ENCODE measurements around the gene SLC22A4. TPM values are rescaled to one million over a fixed set of nuclear protein-coding genes. Genes with fewer than 3 reads are reported as not detected.

SLC22A4 gene
- total RNA-seq, 2 experiments from 2014 or later: 0.16 to 0.22 TPM

DNA sequence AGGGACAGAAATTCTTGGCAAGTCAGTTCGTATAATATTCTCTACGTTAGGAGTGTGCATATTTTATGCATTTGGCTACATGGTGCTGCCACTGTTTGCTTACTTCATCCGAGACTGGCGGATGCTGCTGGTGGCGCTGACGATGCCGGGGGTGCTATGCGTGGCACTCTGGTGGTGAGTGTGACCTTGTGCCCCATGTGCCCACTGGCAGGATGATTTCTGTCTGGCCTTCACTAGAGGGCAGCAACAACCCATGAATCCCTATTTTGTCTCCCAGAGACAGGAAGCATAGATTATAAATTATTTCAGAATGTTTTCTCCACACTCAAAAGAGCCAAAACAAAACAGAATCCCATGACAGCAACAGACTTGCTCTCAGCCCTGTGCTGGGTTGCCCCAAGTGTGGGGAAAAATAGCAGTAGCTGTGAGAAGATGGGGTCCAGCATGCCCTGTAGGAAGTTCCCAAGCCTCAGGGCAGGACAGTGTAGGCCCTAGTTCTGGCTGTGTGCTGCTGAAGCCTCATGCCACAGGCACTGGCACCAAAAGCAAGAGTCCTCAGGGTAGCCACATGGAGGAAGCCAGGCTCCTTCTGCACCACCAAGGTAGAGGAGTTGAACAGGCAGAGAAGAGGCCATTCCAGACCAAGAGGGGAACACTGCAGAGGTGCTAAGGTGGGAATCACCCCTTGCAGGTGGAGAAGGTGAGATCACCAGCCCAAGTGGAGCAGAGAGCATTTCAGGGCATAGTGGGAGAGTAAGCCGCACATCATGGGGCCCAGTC lies 91.3 kb downstream of the SLC22A4 start:
- Histone ChIP-seq H3K27ac (ENCODE audit: low read depth in 1 of 2, low read length in 2 of 2) (no peak overlapping the region), H3K9me3 (ENCODE audit: control insufficient read depth in 1 of 2, insufficient read depth in 1 of 2, low read length in 2 of 2) (no peaks in the 10 kb centered on the region), H3K27me3 (ENCODE audit: control insufficient read depth in 1 of 2, insufficient read depth in 2 of 2, low read length in 2 of 2) (no peaks in the 10 kb centered on the region), H3K4me1 (ENCODE audit: insufficient read depth, low read length) (peaks cover 30% of the 10 kb centered on the region), H3K4me3 (ENCODE audit: low read length) (no peak overlapping the region), H3K36me3 (ENCODE audit: insufficient read depth, low read length) (peaks cover 6% of the 10 kb centered on the region)
- H3K36me3 Mint-ChIP-seq (ENCODE audit: low read depth): peaks cover under 1% of the 10 kb centered on the region
- CTCF ChIA-PET: interaction anchor here (1.1 to 7.1 kb wide), 5 partner anchors 22 to 115 kb away, joined by 3 to 104 read pairs (median 5); partner anchors contain the start of genes IRF1 and SLC22A4
- H3K27me3 Mint-ChIP-seq: no peaks in the 10 kb centered on the region
- no peaks in the 10 kb centered on the region for H3K9me3 Mint-ChIP-seq
- POLR2A ChIA-PET: interaction anchor here (0.7 to 6.4 kb wide), 6 partner anchors 35 to 113 kb away, joined by 3 to 94 read pairs (median 6); partner anchors contain the start of gene IRF1
- peak overlapping the region; percentile 38 for H3K27ac Mint-ChIP-seq
- H3K4me3 Mint-ChIP-seq: no peak overlapping the region
- DNase-seq: peak; percentile 43 to 87 (median 60)
- peaks cover 29% of the 10 kb centered on the region for H3K4me1 Mint-ChIP-seq (ENCODE audit: low read depth)
- ATAC-seq (ENCODE audit: poor library complexity): peak; percentile 75
- TF ChIP-seq, protein P1, sequence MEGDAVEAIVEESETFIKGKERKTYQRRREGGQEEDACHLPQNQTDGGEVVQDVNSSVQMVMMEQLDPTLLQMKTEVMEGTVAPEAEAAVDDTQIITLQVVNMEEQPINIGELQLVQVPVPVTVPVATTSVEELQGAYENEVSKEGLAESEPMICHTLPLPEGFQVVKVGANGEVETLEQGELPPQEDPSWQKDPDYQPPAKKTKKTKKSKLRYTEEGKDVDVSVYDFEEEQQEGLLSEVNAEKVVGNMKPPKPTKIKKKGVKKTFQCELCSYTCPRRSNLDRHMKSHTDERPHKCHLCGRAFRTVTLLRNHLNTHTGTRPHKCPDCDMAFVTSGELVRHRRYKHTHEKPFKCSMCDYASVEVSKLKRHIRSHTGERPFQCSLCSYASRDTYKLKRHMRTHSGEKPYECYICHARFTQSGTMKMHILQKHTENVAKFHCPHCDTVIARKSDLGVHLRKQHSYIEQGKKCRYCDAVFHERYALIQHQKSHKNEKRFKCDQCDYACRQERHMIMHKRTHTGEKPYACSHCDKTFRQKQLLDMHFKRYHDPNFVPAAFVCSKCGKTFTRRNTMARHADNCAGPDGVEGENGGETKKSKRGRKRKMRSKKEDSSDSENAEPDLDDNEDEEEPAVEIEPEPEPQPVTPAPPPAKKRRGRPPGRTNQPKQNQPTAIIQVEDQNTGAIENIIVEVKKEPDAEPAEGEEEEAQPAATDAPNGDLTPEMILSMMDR (IDR thresholded peaks at IDR 0.05): peak; percentile 81
- intact Hi-C loops (cut with DNase I, micrococcal nuclease): loop anchor here (1.0 to 10.0 kb wide), 10 partner anchors 25 to 497 kb away; partner anchors contain the start of gene IL3 (in 1 of the 2)

DNA sequence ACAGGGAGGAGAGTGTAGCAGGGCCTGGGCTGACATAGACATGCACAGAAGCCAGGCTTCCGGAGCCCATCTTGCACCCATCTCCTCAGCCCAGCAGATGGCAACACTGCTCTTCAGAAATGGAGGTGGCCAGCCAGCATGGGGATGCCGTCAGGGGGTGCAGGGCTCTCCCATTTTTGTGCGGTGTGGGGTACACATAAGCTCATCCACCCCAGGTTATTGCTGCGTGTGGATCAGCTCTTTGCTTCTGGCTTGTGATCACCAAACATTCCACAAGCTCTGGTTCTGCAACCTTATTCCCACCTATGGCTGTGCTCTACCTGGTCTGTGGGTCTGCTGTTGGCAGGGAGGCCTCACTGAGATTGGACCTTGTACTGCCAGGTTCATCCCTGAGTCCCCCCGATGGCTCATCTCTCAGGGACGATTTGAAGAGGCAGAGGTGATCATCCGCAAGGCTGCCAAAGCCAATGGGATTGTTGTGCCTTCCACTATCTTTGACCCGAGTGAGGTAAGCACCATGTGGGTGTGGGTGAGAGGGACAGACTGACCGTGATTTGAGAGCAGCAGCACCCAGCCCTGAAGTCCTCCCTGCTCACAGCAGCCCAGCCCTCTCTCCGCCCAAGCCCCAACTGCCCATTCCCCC lies 92.6 kb downstream of the SLC22A4 start:
- TF ChIP-seq, protein P1 (IDR thresholded peaks at IDR 0.05): peak; percentile 76
- Histone ChIP-seq H3K9me3 (ENCODE audit: control insufficient read depth in 1 of 2, insufficient read depth in 1 of 2, low read length in 2 of 2) (no peaks in the 10 kb centered on the region), H3K4me3 (ENCODE audit: low read length) (no peak overlapping the region), H3K27ac (ENCODE audit: low read depth in 1 of 2, low read length in 2 of 2) (no peak overlapping the region), H3K4me1 (ENCODE audit: insufficient read depth, low read length) (peaks cover 30% of the 10 kb centered on the region), H3K36me3 (ENCODE audit: insufficient read depth, low read length) (peaks cover 6% of the 10 kb centered on the region), H3K27me3 (ENCODE audit: control insufficient read depth in 1 of 2, insufficient read depth in 2 of 2, low read length in 2 of 2) (no peaks in the 10 kb centered on the region)
- Mint-ChIP-seq H3K4me1 (ENCODE audit: low read depth) (peaks cover 31% of the 10 kb centered on the region), H3K27me3 (no peaks in the 10 kb centered on the region), H3K36me3 (ENCODE audit: low read depth) (peaks cover 9% of the 10 kb centered on the region), H3K27ac (peak overlapping the region; percentile 60), H3K4me3 (no peak overlapping the region), H3K9me3 (no peaks in the 10 kb centered on the region)
- CTCF ChIA-PET: interaction anchor here (0.6 to 7.1 kb wide), 14 partner anchors 18 to 120 kb away, joined by 3 to 104 read pairs (median 5); partner anchors contain the start of genes IRF1, SLC22A4 and SLC22A5
- peak; percentile 66 to 90 (median 75) for DNase-seq
- peak; percentile 92 for ATAC-seq (ENCODE audit: poor library complexity)
- intact Hi-C loops (cut with DNase I, micrococcal nuclease): loop anchor here (1.0 to 10.0 kb wide), 8 partner anchors 24 to 496 kb away; partner anchors contain the start of gene IL3 (in 1 of the 2)
- POLR2A ChIA-PET: interaction anchor here (0.6 to 6.4 kb wide), 17 partner anchors 10 to 434 kb away, joined by 3 to 94 read pairs (median 3); partner anchors contain the start of genes IRF1, RAD50 and SLC22A5

DNA sequence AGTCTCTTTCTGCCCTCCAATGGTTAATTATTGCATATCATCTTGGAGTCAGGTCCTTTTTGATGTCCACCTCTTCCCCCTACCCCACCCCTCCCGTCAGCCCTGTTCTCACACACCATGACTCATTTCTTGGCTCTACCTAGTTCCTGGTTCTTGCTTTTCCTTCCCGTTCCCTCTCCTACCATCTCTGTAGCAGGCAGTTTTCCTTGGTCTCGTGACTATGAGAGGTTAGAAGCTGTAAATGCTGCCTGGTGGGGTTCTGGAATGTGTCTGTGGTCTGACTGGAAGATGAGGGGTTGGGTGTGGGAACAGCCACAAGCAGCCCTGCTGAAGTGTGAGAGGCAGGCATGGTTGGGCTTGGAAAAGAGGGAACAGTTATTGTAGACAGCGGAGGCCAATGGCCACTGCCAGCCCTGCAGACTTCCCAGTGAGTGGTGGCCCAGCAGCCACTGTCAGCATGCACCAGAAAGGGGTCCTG lies 93.5 kb downstream of the SLC22A4 start:
- no peak for ATAC-seq (ENCODE audit: poor library complexity)
- DNase-seq: peak in 2 of 14 experiments; percentile 55 to 65
- Mint-ChIP-seq H3K4me3 (no peak overlapping the region), H3K9me3 (no peaks in the 10 kb centered on the region), H3K27ac (no peak overlapping the region), H3K4me1 (ENCODE audit: low read depth) (peaks cover 35% of the 10 kb centered on the region), H3K27me3 (no peaks in the 10 kb centered on the region), H3K36me3 (ENCODE audit: low read depth) (peaks cover 9% of the 10 kb centered on the region)
- TF ChIP-seq, protein P1 (IDR thresholded peaks at IDR 0.05): no peak
- Histone ChIP-seq H3K4me1 (ENCODE audit: insufficient read depth, low read length) (peaks cover 35% of the 10 kb centered on the region), H3K4me3 (ENCODE audit: low read length) (no peak overlapping the region), H3K36me3 (ENCODE audit: insufficient read depth, low read length) (peaks cover 6% of the 10 kb centered on the region), H3K27ac (ENCODE audit: low read depth in 1 of 2, low read length in 2 of 2) (no peak overlapping the region), H3K9me3 (ENCODE audit: control insufficient read depth in 1 of 2, insufficient read depth in 1 of 2, low read length in 2 of 2) (no peaks in the 10 kb centered on the region), H3K27me3 (ENCODE audit: control insufficient read depth in 1 of 2, insufficient read depth in 2 of 2, low read length in 2 of 2) (no peaks in the 10 kb centered on the region)
- ChIA-PET CTCF (interaction anchor here (1.1 to 7.1 kb wide), 3 partner anchors 23 to 113 kb away, joined by 3 to 104 read pairs (median 3); no protein-coding TSS in a partner anchor), POLR2A (interaction anchor here (1.1 to 6.4 kb wide), 6 partner anchors 19 to 111 kb away, joined by 3 to 94 read pairs (median 16); partner anchors contain the start of gene IRF1)
- intact Hi-C loops (cut with DNase I, micrococcal nuclease): loop anchor here (2.0 to 10.0 kb wide), 5 partner anchors 23 to 495 kb away; partner anchors contain the start of gene IL3 (in 1 of the 2)
